ENCODE results near the gene CLTCL1. TPM values are rescaled to one million over a fixed set of nuclear protein-coding genes. Genes with fewer than 3 reads are reported as not detected.

The CLTCL1 gene
- total and polyA plus RNA-seq, 9 of the 15 experiments (the other 6 are each of a cell fraction or from before 2014, with no cell fraction given), result 1.1 to 11.7 (median 5.0) TPM

- TF ChIP-seq ZNF175 (CRISPR knock-in tag; IDR thresholded peaks at IDR 0.05; ENCODE audit: low read depth) (no peak), ZNF76 (CRISPR knock-in tag; IDR thresholded peaks at IDR 0.05; ENCODE audit: borderline replicate concordance) (no peak), ZNF239 (CRISPR knock-in tag; IDR thresholded peaks at IDR 0.05) (no peak), ZNF785 (CRISPR knock-in tag; IDR thresholded peaks at IDR 0.05) (no peak), U2AF2 (optimal IDR thresholded peaks at IDR 0.05; ENCODE audit: low read depth, low read length) (no peak), ESRRB (CRISPR knock-in tag; IDR thresholded peaks at IDR 0.05; ENCODE audit: borderline replicate concordance) (no peak), KDM2B (CRISPR knock-in tag; IDR thresholded peaks at IDR 0.05) (no peak), ETV5 (CRISPR knock-in tag; IDR thresholded peaks at IDR 0.05; ENCODE audit: low read depth) (no peak), RREB1 (CRISPR knock-in tag; IDR thresholded peaks at IDR 0.05) (no peak), E2F3 (CRISPR knock-in tag; IDR thresholded peaks at IDR 0.05) (no peak), SP1 (CRISPR knock-in tag; IDR thresholded peaks at IDR 0.05) (no peak), PCBP1 (IDR thresholded peaks at IDR 0.05; ENCODE audit: low read depth, low read length, poor library complexity, severe bottlenecking) (no peak), ADNP (tag; IDR thresholded peaks at IDR 0.05) (no peak), NCOA1 (IDR thresholded peaks at IDR 0.05; ENCODE audit: low read depth) (no peak), ZKSCAN1 (IDR thresholded peaks at IDR 0.05; ENCODE audit: low read depth, low read length) (no peak), USF1 (CRISPR knock-in tag; IDR thresholded peaks at IDR 0.05) (0 out of 2 replicates have a peak, but pooled peaks have one; percentile 17)
- TF ChIP-seq, protein P1, sequence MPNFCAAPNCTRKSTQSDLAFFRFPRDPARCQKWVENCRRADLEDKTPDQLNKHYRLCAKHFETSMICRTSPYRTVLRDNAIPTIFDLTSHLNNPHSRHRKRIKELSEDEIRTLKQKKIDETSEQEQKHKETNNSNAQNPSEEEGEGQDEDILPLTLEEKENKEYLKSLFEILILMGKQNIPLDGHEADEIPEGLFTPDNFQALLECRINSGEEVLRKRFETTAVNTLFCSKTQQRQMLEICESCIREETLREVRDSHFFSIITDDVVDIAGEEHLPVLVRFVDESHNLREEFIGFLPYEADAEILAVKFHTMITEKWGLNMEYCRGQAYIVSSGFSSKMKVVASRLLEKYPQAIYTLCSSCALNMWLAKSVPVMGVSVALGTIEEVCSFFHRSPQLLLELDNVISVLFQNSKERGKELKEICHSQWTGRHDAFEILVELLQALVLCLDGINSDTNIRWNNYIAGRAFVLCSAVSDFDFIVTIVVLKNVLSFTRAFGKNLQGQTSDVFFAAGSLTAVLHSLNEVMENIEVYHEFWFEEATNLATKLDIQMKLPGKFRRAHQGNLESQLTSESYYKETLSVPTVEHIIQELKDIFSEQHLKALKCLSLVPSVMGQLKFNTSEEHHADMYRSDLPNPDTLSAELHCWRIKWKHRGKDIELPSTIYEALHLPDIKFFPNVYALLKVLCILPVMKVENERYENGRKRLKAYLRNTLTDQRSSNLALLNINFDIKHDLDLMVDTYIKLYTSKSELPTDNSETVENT (CRISPR knock-in tag; IDR thresholded peaks at IDR 0.05), result 0 out of 2 replicates have a peak, but pooled peaks have one; percentile 34
- TF ChIP-seq, protein P2, sequence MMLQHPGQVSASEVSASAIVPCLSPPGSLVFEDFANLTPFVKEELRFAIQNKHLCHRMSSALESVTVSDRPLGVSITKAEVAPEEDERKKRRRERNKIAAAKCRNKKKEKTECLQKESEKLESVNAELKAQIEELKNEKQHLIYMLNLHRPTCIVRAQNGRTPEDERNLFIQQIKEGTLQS (IDR thresholded peaks at IDR 0.05), result no peak
- TF ChIP-seq, protein P2 (CRISPR knock-in tag; conservative IDR thresholded peaks at IDR 0.05), result no peak
These were observed 96.6 kb downstream of the CLTCL1 start (continued) for GRCh38 chr22:19194766-19195536.
